Lung (tissue), 12 donors: ENCODE results near the gene APBA2. TPM values are rescaled to one million over a fixed set of nuclear protein-coding genes. Genes with fewer than 3 reads are reported as not detected.

Source experiments
- ATAC-seq: fragments of 200-7000 bp; cut with Tn5 transposase; one replicate; pipeline ENCODE4 v1.9.1; 2020; ENCODE audit warnings: moderate number of reproducible peaks; ENCODE audit not compliant: insufficient read depth, low FRiP score
- DNase-seq, 3 donors: peaks; one replicate each; pipeline ENCODE4 v3.0.0-alpha.2; 2013 to 2017
- H3K27ac ChIP-seq, 2 donors: one replicate each; pipeline ENCODE4 v1.5.1; 2013; ENCODE audit warnings: mild to moderate bottlenecking in 2 of 2, moderate library complexity in 2 of 2, control low read depth in 1 of 2, inconsistent platforms in 1 of 2, low read depth in 1 of 2, low read length in 1 of 2
- H3K27me3 ChIP-seq, 3 donors: one replicate each; pipeline ENCODE4 v1.5.1; 2013; ENCODE audit warnings: low read length in 2 of 3; ENCODE audit not compliant: control insufficient read depth in 3 of 3, insufficient read depth in 3 of 3
- H3K36me3 ChIP-seq, 4 donors: one replicate each; pipeline ENCODE4 v1.5.1; 2013; ENCODE audit warnings: low read length in 4 of 4, mild to moderate bottlenecking in 1 of 4, moderate library complexity in 1 of 4; ENCODE audit not compliant: control insufficient read depth in 4 of 4, insufficient read depth in 4 of 4
- H3K4me1 ChIP-seq, 5 donors: one replicate each; pipeline ENCODE4 v1.5.1; 2013; ENCODE audit warnings: low read length in 5 of 5, mild to moderate bottlenecking in 2 of 5, moderate library complexity in 1 of 5; ENCODE audit not compliant: control insufficient read depth in 5 of 5, insufficient read depth in 5 of 5
- H3K4me3 ChIP-seq: one replicate; pipeline ENCODE4 v1.5.1; 2013; ENCODE audit warnings: mild to moderate bottlenecking, control low read depth, moderate library complexity
- H3K9ac ChIP-seq, 2 donors: one replicate each; pipeline ENCODE4 v1.5.1; 2013; ENCODE audit warnings: low read length in 2 of 2, control low read depth in 1 of 2; ENCODE audit not compliant: insufficient read depth in 1 of 2
- H3K9me3 ChIP-seq, 4 donors: one replicate each; pipeline ENCODE4 v1.5.1; 2013; ENCODE audit warnings: low read length in 3 of 4, mild to moderate bottlenecking in 1 of 4, moderate library complexity in 1 of 4; ENCODE audit not compliant: control insufficient read depth in 4 of 4, insufficient read depth in 3 of 4
- CTCF ChIP-seq: IDR thresholded peaks from 2 replicates; pipeline ENCODE4 v1.5.1; 2012; ENCODE audit warnings: mild to moderate bottlenecking; ENCODE audit errors: control extremely low read depth, extremely low read depth
- WGBS, 2 donors: extraction: QIAGEN DNeasy Blood & Tissue Kit; methylation state at CpG; one replicate each; pipeline ENCODE4 v1.1.7; 2013; 5-methylcytosine and 5-hydroxymethylcytosine counted together
- polyA plus RNA-seq, 2 donors: library from polyadenylated mRNA; stranded (reverse); fragments of 200-250 nt; gene quantifications; one replicate each; pipeline ENCODE4 v1.2.1, GENCODE V29; 2013
- total RNA-seq, 2 donors: library from RNA; depleted of rRNA in 1 of 2; stranded (reverse); fragments of >200 nt in 1 of 2; gene quantifications; one replicate each; pipeline ENCODE4 v1.2.1, GENCODE V29; 2014 to 2021
- donor health status: control.
- donor health status: control.
- donor health status: Bipolar disorder and iron deficiency.
- donor health status: healthy.
- donor health status: DM: yes; HTN: yes; CAD: no.

Gene APBA2
- total and polyA plus RNA-seq, 4 donors: 1.6 to 18.3 (median 4.5) TPM

GRCh38 chr15:28881170-28881569 lies 4.6 kb upstream of the APBA2 start:
- H3K36me3 ChIP-seq: no peaks in the 10 kb centered on the region
- DNase-seq: peak in 2 of 3 donors; percentile 45 to 62
- peaks cover 0 to 8% (median 4%) of the 10 kb centered on the region in 5 donors for H3K4me1 ChIP-seq
- H3K9ac ChIP-seq: no peak overlapping the region
- H3K9me3 ChIP-seq: peaks cover 0 to 2% (median 0%) of the 10 kb centered on the region in 4 donors
- WGBS, 2 donors: 45 to 57% methylated on average over 3 of the region's 3 CpGs
- H3K4me3 ChIP-seq: no peak overlapping the region
- H3K27me3 ChIP-seq: peaks cover 0 to 6% (median 0%) of the 10 kb centered on the region in 3 donors
- no peak overlapping the region for H3K27ac ChIP-seq
- TF ChIP-seq CTCF: no peak
- no peak for ATAC-seq

GRCh38 chr15:28881600-28881999 lies 4.2 kb upstream of the APBA2 start:
- DNase-seq (no peak), ATAC-seq (no peak)
- Histone ChIP-seq H3K27ac (no peak overlapping the region), H3K9me3 (peaks cover 0 to 2% (median 0%) of the 10 kb centered on the region in 4 donors), H3K9ac (no peak overlapping the region), H3K36me3 (no peaks in the 10 kb centered on the region), H3K4me3 (no peak overlapping the region), H3K27me3 (peaks cover 0 to 6% (median 0%) of the 10 kb centered on the region in 3 donors), H3K4me1 (peaks cover 0 to 10% (median 4%) of the 10 kb centered on the region in 5 donors)
- no peak for TF ChIP-seq CTCF
- 90 to 98% methylated on average over 1 of the region's 1 CpG for WGBS, 2 donors

GRCh38 chr15:28884151-28884940 lies 1.4 kb upstream of the APBA2 start:
- DNase-seq (no peak), ATAC-seq (no peak)
- TF ChIP-seq CTCF: no peak
- Histone ChIP-seq H3K27me3 (peaks cover 0 to 6% (median 0%) of the 10 kb centered on the region in 3 donors), H3K9ac (no peak overlapping the region), H3K4me1 (peaks cover 0 to 21% (median 4%) of the 10 kb centered on the region in 5 donors), H3K36me3 (no peaks in the 10 kb centered on the region), H3K9me3 (peaks cover 0 to 2% (median 0%) of the 10 kb centered on the region in 4 donors), H3K4me3 (no peak overlapping the region), H3K27ac (no peak overlapping the region)
- 94% methylated on average over 11 of the region's 11 CpGs for WGBS, 2 donors
